GM12864 (cell line): ENCODE data around the gene FADS6.
A peak's percentile ranks its signal among the peaks of the same experiment; 100 is the strongest.

Experiments
- DNase-seq: peaks from one replicate; pipeline ENCODE4 v3.0.0-alpha.2; 2011; ENCODE audit warnings: low read depth
- H3K4me3 ChIP-seq: 2 replicates; pipeline ENCODE4 v1.5.1; 2011; ENCODE audit warnings: mild to moderate bottlenecking, low read depth, low read length, control low read depth
- CTCF ChIP-seq: IDR thresholded peaks from 2 replicates; pipeline ENCODE4 v1.5.1; 2011; ENCODE audit warnings: low read depth, mild to moderate bottlenecking, moderate library complexity, low read length, control low read depth, inconsistent platforms; ENCODE audit errors: missing control alignments

The FADS6 gene

DNA sequence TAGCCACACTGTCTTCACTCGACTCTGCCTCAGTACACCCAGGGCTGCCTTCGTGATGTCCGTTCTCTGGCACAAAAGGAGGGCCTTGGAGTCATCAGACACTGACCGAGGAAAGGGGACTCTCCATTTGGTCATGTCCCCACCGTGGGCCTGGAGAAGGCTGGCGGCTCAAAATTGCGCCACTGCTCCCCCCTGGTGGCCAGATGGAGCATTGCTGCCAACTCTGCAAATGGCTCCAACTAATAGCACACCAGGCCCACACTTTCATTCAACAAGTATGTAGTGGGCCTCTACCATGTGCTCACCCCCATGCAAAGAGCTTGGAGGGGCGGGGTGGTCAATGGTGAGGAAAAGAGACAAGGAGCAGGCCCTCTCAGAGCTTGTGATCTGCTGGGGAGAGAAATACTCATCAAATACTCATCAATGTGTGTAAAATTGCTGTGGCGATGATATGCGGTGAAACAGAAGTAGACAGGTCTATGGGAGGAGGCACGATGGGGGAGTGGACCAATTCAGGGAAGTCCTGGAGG lies 28.5 kb downstream of the FADS6 start:
- no peak for DNase-seq

DNA sequence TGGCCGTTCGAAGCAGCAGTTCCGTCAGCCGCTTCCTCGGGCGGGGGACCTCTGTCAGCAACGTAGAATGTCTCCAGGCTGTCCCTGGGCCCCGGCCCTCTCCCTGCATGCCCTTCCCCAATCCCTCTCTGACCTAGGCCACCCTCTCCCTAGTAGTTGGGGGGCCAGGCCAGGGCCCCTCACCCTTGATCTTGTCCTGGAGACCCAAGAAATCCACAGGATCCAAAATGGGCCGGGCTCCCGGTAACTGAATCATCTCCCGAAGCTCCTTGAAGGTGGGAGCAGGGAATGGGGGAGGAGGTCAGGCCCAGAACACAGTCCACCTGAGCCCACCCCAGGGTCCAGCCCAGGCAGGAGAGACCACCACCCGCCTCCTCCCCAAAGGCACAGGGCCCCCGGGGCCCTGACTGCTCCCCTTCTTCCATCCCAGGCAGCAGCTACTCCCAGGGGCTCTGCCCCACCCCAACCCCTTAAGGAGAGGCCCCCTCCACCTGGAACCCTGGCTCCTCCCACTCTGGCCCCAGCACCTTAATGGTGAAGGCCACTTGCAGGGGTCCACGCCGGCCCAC lies 29.1 kb downstream of the FADS6 start:
- TF ChIP-seq CTCF = no peak
- no peak for DNase-seq
- no peak overlapping the region for H3K4me3 ChIP-seq

More for the DNA sequence above, 28.5 kb downstream of the FADS6 start:
- no peak overlapping the region for H3K4me3 ChIP-seq
- peak; percentile 97 for TF ChIP-seq CTCF

GRCh38 chr17:74863420-74864296 lies 29.8 kb downstream of the FADS6 start:
- no peak for TF ChIP-seq CTCF
- DNase-seq = no peak
- no peak overlapping the region for H3K4me3 ChIP-seq

- H3K4me3 ChIP-seq = no peak overlapping the region
- TF ChIP-seq CTCF = no peak
- DNase-seq = no peak
Observed at GRCh38 chr17:74862919-74863318, 30.5 kb downstream of the FADS6 start.

GRCh38 chr17:74862108-74862901 lies 31.1 kb downstream of the FADS6 start:
- no peak for DNase-seq
- peak; percentile 74 for TF ChIP-seq CTCF
- no peak overlapping the region for H3K4me3 ChIP-seq

DNA sequence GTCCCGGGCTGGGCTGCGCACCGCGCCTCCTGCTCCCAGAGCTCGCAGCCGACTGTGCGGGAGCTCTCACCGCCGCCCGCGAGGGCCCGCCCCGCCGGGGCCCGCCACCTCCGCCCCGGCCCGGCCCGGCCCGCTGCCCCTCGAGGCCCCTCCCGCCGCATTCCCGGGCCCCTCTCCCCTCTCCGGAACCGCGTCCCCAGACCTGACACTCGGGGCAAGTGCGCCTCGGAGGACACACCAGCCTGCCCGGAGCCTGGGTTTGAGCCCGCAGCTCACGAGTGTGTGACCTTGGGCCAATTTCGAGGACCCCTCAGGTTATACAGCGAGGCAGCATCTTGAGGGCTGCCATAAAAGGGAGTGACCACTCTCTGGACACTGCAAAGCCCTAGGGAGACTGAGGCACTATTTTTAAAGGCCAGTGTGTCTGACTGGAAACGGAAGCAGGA lies 31.7 kb downstream of the FADS6 start:
- DNase-seq = no peak
- no peak for TF ChIP-seq CTCF
- H3K4me3 ChIP-seq = no peak overlapping the region
